Fibroblast of mammary gland (primary cell): ENCODE data around the gene IL1R2.

Experiments
- DNase-seq: peaks from one replicate; pipeline ENCODE4 v3.0.0-alpha.2; 2010; ENCODE audit warnings: low read depth
- H3K4me3 ChIP-seq: 2 replicates; pipeline ENCODE4 v1.5.1; 2011; ENCODE audit warnings: low read depth, mild to moderate bottlenecking, low read length, moderate library complexity; ENCODE audit not compliant: control insufficient read depth
- CTCF ChIP-seq: conservative IDR thresholded peaks from 2 replicates; pipeline ENCODE4 v1.5.1; 2011; ENCODE audit warnings: low read depth, low read length, inconsistent platforms; ENCODE audit not compliant: control insufficient read depth, insufficient read depth

The IL1R2 gene

GRCh38 chr2:102022884-102023539 is 31.3 kb downstream of the IL1R2 start:
- DNase-seq: no peak
- TF ChIP-seq CTCF: no peak
- no peak overlapping the region for H3K4me3 ChIP-seq

GRCh38 chr2:102024410-102024809 is 32.6 kb downstream of the IL1R2 start:
- no peak for TF ChIP-seq CTCF
- H3K4me3 ChIP-seq: no peak overlapping the region
- DNase-seq: no peak

GRCh38 chr2:102025016-102025501 is 33.3 kb downstream of the IL1R2 start:
- peak; percentile 84 for DNase-seq
- H3K4me3 ChIP-seq: no peak overlapping the region
- no peak for TF ChIP-seq CTCF

GRCh38 chr2:102025583-102026267 is 34.0 kb downstream of the IL1R2 start:
- peak; percentile 37 for DNase-seq
- no peak for TF ChIP-seq CTCF
- H3K4me3 ChIP-seq: no peak overlapping the region

- DNase-seq: peak; percentile 96
- no peak for TF ChIP-seq CTCF
- no peak overlapping the region for H3K4me3 ChIP-seq
Measured at GRCh38 chr2:102027036-102027980, 35.5 kb downstream of the IL1R2 start.

GRCh38 chr2:102028470-102028869 is 36.7 kb downstream of the IL1R2 start:
- no peak overlapping the region for H3K4me3 ChIP-seq
- no peak for DNase-seq
- TF ChIP-seq CTCF: no peak
